Activated effector memory CD4-positive, alpha-beta T cell treated with Interleukin-2 at 50 U/mL for 16 hours (primary cell): Measurements from ENCODE around the gene DOCK11.
"Not testable (repeated sequence)": the region's sequence is repeated elsewhere in the genome, so short reads cannot be mapped to it uniquely, and the experiment has no call there.

ENCODE experiments used
- DNase-seq: peaks from one replicate; pipeline ENCODE4 v3.0.0-alpha.2; 2020

DOCK11 gene

DNA sequence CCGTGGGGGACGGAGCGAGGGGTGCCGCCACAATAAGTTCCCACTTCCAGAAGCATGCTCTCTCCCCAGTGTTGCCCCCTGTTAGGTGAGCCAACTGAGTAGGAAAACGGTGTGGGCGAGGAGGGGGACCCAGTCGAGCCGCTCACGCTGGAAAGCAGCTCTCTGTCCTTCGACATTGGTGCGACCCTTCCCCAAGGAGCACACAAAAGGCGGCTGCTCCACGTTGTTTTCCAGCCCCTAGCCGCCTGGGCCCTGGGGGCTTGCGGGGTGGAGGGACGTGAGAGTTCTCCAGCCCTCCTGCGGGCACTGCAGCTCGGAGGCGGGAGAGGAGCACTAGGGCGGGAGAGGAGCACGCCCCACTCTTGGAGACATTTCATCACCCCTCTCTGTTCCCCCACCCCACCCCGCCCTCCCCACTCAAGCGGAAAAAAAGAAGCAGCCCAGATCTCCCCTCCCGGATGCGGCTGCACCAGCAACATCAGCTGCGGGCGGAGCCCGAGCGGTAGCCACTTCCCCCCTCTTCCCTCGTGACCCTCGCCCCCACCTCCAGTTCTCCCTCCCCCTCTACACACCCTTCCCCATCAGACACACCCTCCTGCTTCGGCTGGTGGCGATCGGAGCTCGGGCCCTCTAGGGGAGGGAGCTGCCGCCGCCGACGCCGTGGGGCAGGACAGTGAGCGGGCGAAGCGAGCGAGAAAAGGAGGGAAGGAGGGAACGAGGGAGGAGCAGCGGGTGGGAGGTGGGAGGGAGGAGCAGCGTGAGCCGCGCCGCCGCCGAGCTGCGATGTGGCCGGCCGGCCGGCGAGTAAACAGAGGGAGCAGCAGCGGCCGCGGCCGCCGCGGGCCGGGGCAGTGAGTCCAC, at the start of gene DOCK11:
Gene DOCK11, plus strand, starts transcription at position 755 of the 861 bp plus-strand sequence. CDS start 157 bp downstream, outside the sequence.
- peak; percentile 75 for DNase-seq

DNA sequence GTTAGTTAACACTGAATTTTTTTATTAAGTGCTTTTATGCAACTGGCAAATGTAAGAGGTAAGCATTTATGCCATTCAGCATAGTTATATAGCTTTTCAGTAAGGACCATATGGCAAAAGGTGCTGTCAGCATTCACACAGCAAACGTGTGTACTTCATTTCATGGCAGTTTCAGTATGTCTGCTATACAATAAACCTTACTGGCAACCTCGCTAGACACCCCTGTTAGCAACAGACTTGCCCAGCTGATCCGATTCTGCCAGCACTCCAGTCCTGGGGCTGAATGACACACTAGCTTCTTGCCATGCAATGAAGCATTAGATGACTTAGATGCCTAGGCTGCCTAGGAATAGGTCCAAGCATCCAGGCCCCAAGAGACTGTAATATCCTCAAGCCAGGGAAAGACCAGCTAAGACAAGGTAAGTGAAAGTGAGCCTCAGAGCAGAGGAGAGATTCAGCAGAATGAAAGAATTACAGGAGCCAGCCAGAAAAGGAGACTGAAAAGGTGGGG, 47.3 kb upstream of the DOCK11 start:
- no peak for DNase-seq

- no peak for DNase-seq
These were observed 40.6 kb upstream of the DOCK11 start for GRCh38 chrX:118455013-118455412.

DNA sequence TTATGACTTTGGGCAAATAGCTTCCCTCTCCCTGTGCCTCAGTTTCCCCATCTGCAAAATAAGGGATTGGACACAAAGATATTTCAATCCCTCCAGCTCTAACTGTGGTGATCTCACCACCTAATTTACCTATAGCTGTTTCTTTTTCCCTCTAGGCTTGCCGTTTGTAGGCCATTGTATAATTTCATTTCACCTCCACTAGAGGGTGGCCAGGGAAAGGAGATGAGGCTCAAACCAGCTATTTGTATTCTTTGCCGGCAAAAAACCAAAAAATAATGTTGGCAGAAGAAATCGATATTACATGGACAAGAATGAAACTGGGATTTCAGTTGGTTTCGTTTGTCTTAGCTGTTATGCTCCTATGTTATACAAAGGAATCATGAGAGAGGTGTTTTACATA, 36.1 kb upstream of the DOCK11 start:
- DNase-seq, result no peak

DNA sequence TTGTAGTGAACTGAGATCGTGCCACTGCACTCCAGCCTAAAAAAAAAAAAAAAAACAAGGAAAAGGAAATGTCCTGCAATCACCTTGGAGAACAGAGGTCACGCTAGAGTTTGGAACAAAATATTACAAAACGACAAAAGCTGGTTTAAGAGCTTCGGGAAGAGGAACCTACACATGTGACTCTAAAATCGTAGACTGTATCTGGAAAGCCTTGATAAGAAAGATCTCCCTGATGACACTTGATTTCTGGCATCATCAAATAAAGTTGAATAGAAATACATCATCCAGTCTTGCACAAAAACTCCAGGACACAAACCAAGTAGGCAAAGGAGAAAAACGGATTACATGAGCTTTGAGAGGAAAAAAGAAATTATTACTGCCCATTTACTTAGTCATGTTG, 31.1 kb upstream of the DOCK11 start:
- DNase-seq, result no peak

DNA sequence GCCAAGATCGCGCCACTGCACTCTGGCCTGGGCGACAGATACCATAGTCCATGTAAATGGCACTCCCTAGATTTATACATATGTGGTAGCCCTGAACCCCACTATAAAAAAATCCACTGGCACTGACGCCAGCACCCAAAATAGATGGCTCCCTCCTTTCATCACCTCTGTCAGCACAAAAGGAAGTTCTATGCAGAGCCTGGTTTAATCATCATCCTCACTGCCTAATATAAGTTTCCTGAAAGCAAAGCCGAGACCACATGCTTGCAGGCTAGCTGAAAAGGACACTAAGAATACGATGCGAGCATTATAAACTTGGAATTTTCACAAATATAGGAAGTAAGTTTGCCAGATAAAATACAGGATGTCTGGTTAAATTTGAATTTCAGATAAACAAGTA, 27.5 kb upstream of the DOCK11 start:
- no peak for DNase-seq

DNA sequence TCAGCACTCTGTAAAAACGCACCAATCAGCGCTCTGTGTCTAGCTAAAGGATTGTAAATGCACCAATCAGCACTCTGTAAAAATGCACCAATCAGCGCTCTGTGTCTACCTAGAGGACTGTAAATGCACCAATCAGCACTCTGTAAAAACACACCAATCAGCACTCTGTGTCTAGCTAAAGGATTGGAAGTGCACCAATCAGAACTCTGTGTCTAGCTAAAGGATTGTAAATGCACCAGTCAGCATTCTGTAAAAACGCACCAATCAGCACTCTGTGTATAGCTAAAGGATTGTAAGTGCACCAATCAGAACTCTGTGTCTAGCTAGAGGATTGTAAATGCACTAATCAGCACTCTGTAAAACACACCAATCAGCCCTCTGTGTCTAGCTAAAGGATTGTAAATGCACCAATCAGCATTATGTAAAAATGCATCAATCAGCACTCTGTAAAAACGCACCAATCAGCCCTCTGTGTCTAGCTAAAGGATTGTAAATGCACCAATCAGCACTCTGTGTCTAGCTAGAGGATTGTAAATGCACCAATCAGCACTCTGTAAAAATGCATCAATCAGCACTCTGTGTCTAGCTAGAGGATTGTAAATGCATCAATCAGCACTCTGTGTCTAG, 24.8 kb upstream of the DOCK11 start:
- not testable (repeated sequence) for DNase-seq

DNA sequence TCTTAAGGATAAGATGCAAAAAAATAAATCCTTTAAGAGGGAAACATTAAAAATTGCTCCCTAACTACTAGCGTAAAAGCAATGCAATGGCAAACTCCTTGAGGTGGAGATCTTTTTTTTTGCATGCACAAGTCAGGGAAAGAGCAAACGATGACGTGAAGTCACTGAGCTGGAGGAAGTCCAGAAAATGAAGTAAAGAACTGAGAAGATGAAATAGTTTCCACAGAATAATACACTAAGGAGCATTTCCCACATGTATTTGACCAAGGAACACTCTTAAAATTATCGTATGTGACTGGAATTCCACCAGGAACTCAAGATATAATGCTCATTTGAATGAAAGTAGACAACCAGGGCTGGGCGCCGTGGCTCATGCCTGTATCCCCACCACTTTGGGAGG, 21.0 kb upstream of the DOCK11 start:
- no peak for DNase-seq

GRCh38 chrX:118475903-118476302, 19.7 kb upstream of the DOCK11 start:
- DNase-seq, result no peak

DNA sequence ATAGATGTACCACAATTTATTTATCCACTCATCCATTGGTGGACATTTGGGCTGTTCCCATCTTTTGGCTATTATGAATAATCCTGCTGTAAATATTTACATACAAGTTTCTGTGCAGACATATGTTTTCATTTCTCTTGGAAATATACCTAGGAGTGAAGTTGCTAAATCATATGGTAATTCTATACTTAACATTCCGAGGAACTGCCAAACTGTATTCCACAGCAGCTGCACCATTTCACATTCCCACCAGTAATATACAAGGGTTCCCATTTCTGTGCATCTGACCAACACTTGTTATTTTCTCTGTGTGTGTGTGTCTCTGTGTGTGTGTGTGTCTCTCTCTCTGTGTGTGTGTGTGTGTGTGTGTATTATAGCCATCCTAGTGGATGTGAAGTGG, 15.4 kb upstream of the DOCK11 start:
- DNase-seq, result no peak

- DNase-seq, result not testable (repeated sequence)
These were observed 13.2 kb upstream of the DOCK11 start for GRCh38 chrX:118482384-118482783.

- DNase-seq, result no peak
These were observed 11.3 kb upstream of the DOCK11 start for GRCh38 chrX:118484216-118484903.

DNA sequence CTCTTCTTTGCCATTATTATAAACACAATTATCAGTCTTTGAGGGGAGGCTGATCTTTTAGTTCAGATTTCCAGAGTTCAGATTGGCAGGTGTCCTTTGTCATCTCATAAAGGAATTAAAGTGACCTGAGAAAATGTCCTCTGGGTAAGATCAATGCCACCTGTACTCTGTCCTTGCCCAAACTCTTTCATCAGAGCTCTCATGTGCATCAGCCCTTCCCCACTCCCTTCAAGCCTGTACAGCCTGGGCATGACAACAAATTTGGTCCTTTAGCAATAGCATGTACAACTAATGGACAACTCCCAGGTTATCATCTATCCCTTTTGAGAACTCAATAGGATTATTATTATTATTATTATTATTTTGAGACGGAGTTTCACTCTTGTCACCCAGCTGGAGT, 8.9 kb upstream of the DOCK11 start:
- not testable (repeated sequence) for DNase-seq

DNA sequence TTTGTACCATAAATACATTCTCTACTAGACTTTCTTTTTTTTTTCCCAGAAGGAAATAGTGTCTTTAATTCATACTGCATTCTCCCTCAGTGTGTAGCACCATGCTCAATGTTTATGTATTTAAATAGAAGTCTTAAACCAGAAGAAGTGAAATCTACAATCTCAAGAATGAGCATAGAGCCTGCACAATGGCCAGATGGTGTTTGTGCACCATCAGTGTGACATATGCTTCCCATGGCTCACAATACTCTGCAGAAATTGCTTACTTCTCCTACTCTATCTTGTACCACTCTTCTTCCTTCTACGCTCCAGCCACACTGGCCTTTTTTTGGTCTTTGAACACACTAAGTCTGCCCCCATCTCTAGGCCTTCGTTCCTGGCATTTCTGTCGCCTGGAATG, 2.6 kb upstream of the DOCK11 start:
- no peak for DNase-seq

GRCh38 chrX:118493653-118494297, 1.8 kb upstream of the DOCK11 start:
- DNase-seq, result no peak

GRCh38 chrX:118495958-118496762, 545 bp downstream of the DOCK11 start:
- peak; percentile 76 for DNase-seq

DNA sequence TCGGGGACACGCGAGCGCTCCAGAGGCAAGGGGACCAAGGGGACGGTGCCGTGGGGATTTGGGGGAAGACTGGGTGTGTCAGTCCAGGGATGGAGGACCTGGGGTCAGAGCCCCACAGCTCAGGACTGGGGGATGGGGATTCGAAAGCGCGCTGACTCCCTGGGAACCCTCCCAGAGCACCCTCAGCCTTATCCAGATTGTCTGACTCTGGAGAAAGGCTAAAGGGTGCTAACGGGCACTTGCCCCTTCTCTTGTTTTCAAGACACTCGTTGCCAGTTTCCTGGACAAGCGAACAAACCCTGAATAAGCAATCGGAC, 1.1 kb downstream of the DOCK11 start:
- no peak for DNase-seq

DNA sequence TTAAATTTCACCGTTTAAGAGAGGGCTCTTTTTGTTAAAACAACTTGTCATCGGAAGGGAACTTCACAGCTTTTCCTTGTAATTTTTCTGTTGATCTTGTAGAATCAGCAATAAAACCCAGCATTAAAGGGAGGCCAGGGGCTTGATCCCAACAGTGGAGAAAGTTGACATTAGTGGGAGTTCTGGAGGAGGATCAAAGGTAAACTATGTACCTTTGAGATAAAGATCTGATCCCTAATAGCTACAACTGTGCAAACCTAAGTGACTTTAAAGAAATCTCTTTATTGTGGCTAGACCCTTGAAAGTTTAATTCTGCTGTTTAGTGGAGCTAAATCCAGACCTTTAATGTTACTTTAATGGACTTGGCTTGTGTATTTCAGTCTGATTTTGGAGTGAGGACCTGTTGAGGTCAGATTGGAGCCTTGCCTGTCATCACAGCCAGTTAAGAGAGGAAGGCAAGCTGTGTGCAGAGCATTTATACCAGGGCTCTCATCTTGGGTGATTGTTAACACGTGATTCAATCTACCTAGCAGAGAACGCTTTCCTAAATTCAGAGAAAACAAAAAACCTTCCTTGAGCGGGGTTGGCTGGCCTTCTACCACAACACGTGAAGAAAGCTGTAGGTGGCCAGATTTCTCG, 1.7 kb downstream of the DOCK11 start:
- peak; percentile 12 for DNase-seq

DNA sequence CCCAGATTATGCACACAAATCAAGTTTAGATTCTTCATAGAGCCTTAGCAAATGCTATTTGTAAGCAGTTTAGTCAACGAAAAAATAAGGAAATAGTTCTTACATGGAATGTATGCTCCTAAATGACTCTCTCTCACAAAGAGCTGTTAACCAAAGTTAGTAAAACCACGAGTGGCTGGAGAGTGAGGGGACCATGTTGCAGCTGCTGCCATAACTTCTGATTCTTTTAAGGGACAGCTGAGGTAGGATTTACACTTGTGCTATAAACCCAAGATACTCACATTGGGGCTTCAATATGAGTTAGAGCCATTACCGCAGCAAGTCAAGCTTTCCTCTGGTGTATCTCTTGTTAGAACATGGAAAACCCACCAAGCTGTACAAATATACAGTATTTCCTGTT, 2.7 kb downstream of the DOCK11 start:
- no peak for DNase-seq

GRCh38 chrX:118498755-118499154, 3.1 kb downstream of the DOCK11 start:
- no peak for DNase-seq

GRCh38 chrX:118499295-118499694, 3.7 kb downstream of the DOCK11 start:
- DNase-seq, result no peak
